Esophagus muscularis mucosa (tissue), 4 donors: ENCODE measurements around the gene RIPOR2.

Experiments used
- CTCF ChIP-seq, 3 experiments: fragments of 200-600 bp in 2 of 3; fragments of 450-650 bp in 1 of 3; sonication (generic) in 2 of 3; IDR thresholded peaks; one replicate each; pipeline ENCODE4 v1.5.1; 2017 to 2019; ENCODE audit warnings: antibody characterized with exemption in 3 of 3, mild to moderate bottlenecking in 2 of 3, moderate library complexity in 1 of 3
- EP300 ChIP-seq: sonication (generic); formaldehyde crosslinking; IDR thresholded peaks from one replicate; pipeline ENCODE4 v1.6.1; 2017; ENCODE audit warnings: antibody characterized with exemption
- POLR2A ChIP-seq: fragments of 450-650 bp; IDR thresholded peaks from one replicate; pipeline ENCODE4 v1.6.1; 2017; ENCODE audit warnings: antibody characterized with exemption, moderate library complexity, mild to moderate bottlenecking, low read depth
- POLR2AphosphoS5 ChIP-seq, 2 donors: sonication (generic); formaldehyde crosslinking; IDR thresholded peaks; one replicate each; pipeline ENCODE4 v1.6.1; 2017; ENCODE audit warnings: antibody characterized with exemption in 2 of 2

- no peak for TF ChIP-seq POLR2AphosphoS5 (IDR thresholded peaks at IDR 0.05)
- no peak for TF ChIP-seq POLR2A
- no peak for TF ChIP-seq CTCF (IDR thresholded peaks at IDR 0.05)
- no peak for TF ChIP-seq EP300
Measured at GRCh38 chr6:24981386-24981760, 45.6 kb upstream of the RIPOR2 start.
